ENCODE measurements around the gene DSCAM.

DSCAM gene

GRCh38 chr21:40349591-40349990 is 497.4 kb downstream of the DSCAM start:
- Histone ChIP-seq H3K27me3 (no peaks in the 10 kb centered on the region), H3K4me1 (no peaks in the 10 kb centered on the region), H3K36me3 (no peaks in the 10 kb centered on the region)

GRCh38 chr21:40345711-40346321 is 501.1 kb downstream of the DSCAM start:
- no peaks in the 10 kb centered on the region for H4K20me1 ChIP-seq
- no peak overlapping the region for H3K4me3 ChIP-seq
- no peak overlapping the region for H3K4me2 ChIP-seq
- no peaks in the 10 kb centered on the region for H3K9me3 ChIP-seq (replicated peaks in 1 of 11)
- no peaks in the 10 kb centered on the region for H3K4me1 ChIP-seq
- no peak for TF ChIP-seq Cebpa-rat (IDR thresholded peaks at IDR 0.05)
- H3K27me3 ChIP-seq, result no peaks in the 10 kb centered on the region
- H3K27ac ChIP-seq, result no peak overlapping the region
- H3K9ac ChIP-seq, result no peak overlapping the region
- H3K36me3 ChIP-seq, result no peaks in the 10 kb centered on the region

More at GRCh38 chr21:40349591-40349990, 497.4 kb downstream of the DSCAM start:
- Histone ChIP-seq H3K4me2 (no peak overlapping the region), H3K4me3 (no peak overlapping the region), H3K27ac (no peak overlapping the region), H4K20me1 (no peaks in the 10 kb centered on the region), H3K9me3 (replicated peaks in 1 of 11) (no peaks in the 10 kb centered on the region), H3K9ac (no peak overlapping the region)
- no peak for TF ChIP-seq Cebpa-rat (IDR thresholded peaks at IDR 0.05)

DNA sequence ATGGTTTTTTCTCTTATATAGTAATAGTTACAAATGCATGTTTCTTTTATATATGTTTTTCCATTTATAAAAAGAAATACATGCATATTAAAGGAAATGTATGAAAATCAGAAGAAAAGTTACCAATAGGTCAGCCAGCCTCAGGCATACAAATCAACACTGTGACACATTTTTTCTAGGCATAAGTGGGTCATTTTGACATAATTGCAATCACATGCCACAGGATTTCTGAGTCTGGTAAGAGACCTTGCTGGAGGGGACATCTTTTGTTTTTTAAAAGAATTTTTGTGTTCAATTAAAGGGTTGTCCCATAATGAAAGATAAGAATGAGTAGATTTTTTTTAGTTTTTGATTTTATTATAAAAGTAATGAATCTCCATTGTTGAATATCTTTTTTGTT is 506.6 kb downstream of the DSCAM start:
- Histone ChIP-seq H4K20me1 (no peaks in the 10 kb centered on the region), H3K27ac (no peak overlapping the region), H3K9me3 (replicated peaks in 1 of 11) (no peaks in the 10 kb centered on the region), H3K36me3 (no peaks in the 10 kb centered on the region), H3K9ac (no peak overlapping the region), H3K4me3 (no peak overlapping the region), H3K27me3 (no peaks in the 10 kb centered on the region), H3K4me1 (no peaks in the 10 kb centered on the region), H3K4me2 (no peak overlapping the region)
- TF ChIP-seq Cebpa-rat (IDR thresholded peaks at IDR 0.05), result no peak

- Histone ChIP-seq H3K27ac (no peak overlapping the region), H3K36me3 (no peaks in the 10 kb centered on the region), H3K27me3 (no peaks in the 10 kb centered on the region), H3K4me1 (no peaks in the 10 kb centered on the region), H3K4me3 (no peak overlapping the region), H3K9ac (no peak overlapping the region), H3K9me3 (replicated peaks in 1 of 11) (no peaks in the 10 kb centered on the region), H3K4me2 (no peak overlapping the region), H4K20me1 (no peaks in the 10 kb centered on the region)
- no peak for TF ChIP-seq Cebpa-rat (IDR thresholded peaks at IDR 0.05)
Observed at GRCh38 chr21:40339050-40339449, 507.9 kb downstream of the DSCAM start.

DNA sequence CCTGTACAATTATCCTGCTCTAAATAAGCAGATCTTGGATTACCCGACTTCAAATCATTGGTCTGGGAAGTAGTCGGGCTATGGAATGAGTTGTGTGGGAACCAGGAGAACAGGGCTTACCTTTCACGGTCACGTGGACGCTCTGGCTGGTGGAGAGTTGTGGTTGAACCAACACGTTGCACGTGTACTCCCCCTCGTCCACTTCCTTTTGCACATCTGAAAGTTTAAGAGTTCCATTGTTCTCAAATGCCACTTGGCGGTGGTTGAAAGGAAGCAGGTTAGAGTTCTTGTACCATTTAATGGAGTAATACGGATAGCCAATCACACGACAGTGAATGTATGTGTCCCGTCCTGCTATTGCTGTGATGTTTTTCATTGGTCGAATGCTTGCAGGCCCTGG is 509.0 kb downstream of the DSCAM start:
- H3K36me3 ChIP-seq, result no peaks in the 10 kb centered on the region
- H3K27ac ChIP-seq, result no peak overlapping the region
- no peaks in the 10 kb centered on the region for H3K9me3 ChIP-seq (replicated peaks in 1 of 11)
- H3K4me3 ChIP-seq, result no peak overlapping the region
- H3K4me2 ChIP-seq, result no peak overlapping the region
- no peaks in the 10 kb centered on the region for H3K27me3 ChIP-seq
- H4K20me1 ChIP-seq, result no peaks in the 10 kb centered on the region
- no peak overlapping the region for H3K9ac ChIP-seq
- no peak for TF ChIP-seq Cebpa-rat (IDR thresholded peaks at IDR 0.05)
- H3K4me1 ChIP-seq, result no peaks in the 10 kb centered on the region

DNA sequence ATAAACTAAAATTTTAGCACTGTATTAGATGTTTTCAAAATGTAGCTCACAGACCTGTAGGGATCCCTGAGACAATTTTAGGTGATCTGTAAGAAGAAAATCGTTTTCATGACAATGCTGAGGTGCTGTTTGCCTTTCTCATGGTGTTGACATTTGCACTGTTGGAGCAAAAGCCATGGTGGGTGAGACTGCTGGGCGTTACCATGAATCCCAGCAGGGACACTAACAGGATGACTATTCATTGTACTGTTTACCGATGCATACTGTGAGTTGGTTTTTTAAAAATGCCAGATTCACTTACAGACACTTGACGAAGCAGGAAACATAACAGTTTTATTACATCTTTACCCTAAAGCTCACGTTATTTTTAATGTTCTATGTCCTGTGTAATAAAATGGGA is 511.3 kb downstream of the DSCAM start:
- Histone ChIP-seq H3K27ac (no peak overlapping the region), H3K27me3 (no peaks in the 10 kb centered on the region), H3K4me2 (no peak overlapping the region), H3K9ac (no peak overlapping the region), H3K4me1 (no peaks in the 10 kb centered on the region), H3K36me3 (no peaks in the 10 kb centered on the region), H4K20me1 (no peaks in the 10 kb centered on the region; a peak in 1 of 22 replicates), H3K4me3 (no peak overlapping the region), H3K9me3 (replicated peaks in 1 of 11) (no peaks in the 10 kb centered on the region)
- no peak for TF ChIP-seq Cebpa-rat (IDR thresholded peaks at IDR 0.05)

GRCh38 chr21:40334159-40334558 is 512.8 kb downstream of the DSCAM start:
- H3K27me3 ChIP-seq, result no peaks in the 10 kb centered on the region
- no peak overlapping the region for H3K27ac ChIP-seq
- no peaks in the 10 kb centered on the region for H3K4me1 ChIP-seq
- no peaks in the 10 kb centered on the region; a peak in 1 of 22 replicates for H4K20me1 ChIP-seq
- TF ChIP-seq Cebpa-rat (IDR thresholded peaks at IDR 0.05), result no peak
- no peaks in the 10 kb centered on the region for H3K36me3 ChIP-seq
- no peak overlapping the region for H3K4me3 ChIP-seq
- H3K4me2 ChIP-seq, result no peak overlapping the region
- no peaks in the 10 kb centered on the region for H3K9me3 ChIP-seq (replicated peaks in 1 of 11)
- H3K9ac ChIP-seq, result no peak overlapping the region

DNA sequence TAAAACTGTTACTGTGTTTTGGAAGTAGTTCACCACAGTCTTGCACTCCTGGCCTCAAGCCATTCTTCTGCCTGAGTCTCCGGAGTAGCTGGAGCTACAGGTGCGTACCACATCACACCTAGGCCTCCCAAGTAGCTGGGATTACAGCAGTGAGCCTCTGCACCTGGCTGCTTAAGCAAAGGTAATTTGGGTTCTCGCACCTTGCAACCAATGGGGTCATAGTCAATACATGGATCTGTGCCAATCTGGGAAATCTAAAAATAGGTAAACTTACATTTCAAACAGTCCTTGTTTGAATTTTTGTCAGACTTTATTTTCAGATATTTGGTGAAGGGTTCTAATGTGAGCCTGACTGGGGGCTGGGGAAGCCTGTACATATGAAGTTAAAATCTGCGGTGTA is 513.2 kb downstream of the DSCAM start:
- no peaks in the 10 kb centered on the region for H3K27me3 ChIP-seq
- no peaks in the 10 kb centered on the region for H3K9me3 ChIP-seq (replicated peaks in 1 of 11)
- TF ChIP-seq Cebpa-rat (IDR thresholded peaks at IDR 0.05), result no peak
- no peak overlapping the region for H3K27ac ChIP-seq
- no peaks in the 10 kb centered on the region for H3K36me3 ChIP-seq
- H3K4me2 ChIP-seq, result no peak overlapping the region
- H3K9ac ChIP-seq, result no peak overlapping the region
- H4K20me1 ChIP-seq, result no peaks in the 10 kb centered on the region; a peak in 1 of 22 replicates
- no peaks in the 10 kb centered on the region for H3K4me1 ChIP-seq
- no peak overlapping the region for H3K4me3 ChIP-seq

DNA sequence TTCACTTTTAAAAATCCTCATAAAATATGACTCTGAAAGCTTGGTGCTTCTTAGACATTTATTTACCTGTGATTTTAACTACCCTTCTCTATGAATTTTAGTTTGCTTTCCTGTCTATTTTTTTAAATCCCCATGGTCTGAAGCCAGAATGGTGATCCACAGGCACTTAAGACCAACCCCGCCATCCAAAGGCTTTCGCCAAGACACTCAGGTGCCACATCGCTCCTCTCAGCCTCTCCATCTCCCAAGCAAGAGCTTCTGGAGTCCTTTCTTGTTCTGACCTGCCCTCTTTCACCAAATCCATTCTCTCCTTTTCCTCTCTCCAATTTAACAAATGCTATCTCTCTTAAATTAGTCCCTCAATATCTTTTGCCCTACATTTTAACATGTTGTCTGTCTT is 515.2 kb downstream of the DSCAM start:
- Histone ChIP-seq H3K4me1 (no peaks in the 10 kb centered on the region), H3K9ac (no peak overlapping the region), H3K36me3 (no peaks in the 10 kb centered on the region), H4K20me1 (no peaks in the 10 kb centered on the region; a peak in 1 of 22 replicates), H3K27me3 (no peaks in the 10 kb centered on the region), H3K4me3 (no peak overlapping the region), H3K27ac (no peak overlapping the region), H3K4me2 (no peak overlapping the region), H3K9me3 (replicated peaks in 1 of 11) (no peaks in the 10 kb centered on the region)
- TF ChIP-seq Cebpa-rat (IDR thresholded peaks at IDR 0.05), result no peak

GRCh38 chr21:40331172-40331571 is 515.8 kb downstream of the DSCAM start:
- Histone ChIP-seq H3K4me1 (no peaks in the 10 kb centered on the region), H3K4me3 (no peak overlapping the region), H3K9ac (no peak overlapping the region), H3K9me3 (replicated peaks in 1 of 11) (no peaks in the 10 kb centered on the region), H3K4me2 (no peak overlapping the region), H3K27me3 (no peaks in the 10 kb centered on the region), H3K27ac (no peak overlapping the region), H3K36me3 (no peaks in the 10 kb centered on the region), H4K20me1 (no peaks in the 10 kb centered on the region; a peak in 1 of 22 replicates)
- no peak for TF ChIP-seq Cebpa-rat (IDR thresholded peaks at IDR 0.05)

All from BLaER1 treated with 17β-estradiol and CSF1 and Interleukin-3, amounts not matched to agents 10 nM and 100 nM (cell line).